NCI-H2196 treated with DMSO at 0.1 percent for 48 hours (cell line): ENCODE measurements around the gene ITGA5.

Experiments used
- DNase-seq: peaks from one replicate; lab custom pipeline; 2025; ENCODE audit not compliant: unreplicated experiment; lab: John Stamatoyannopoulos, UW

ITGA5 gene

GRCh38 chr12:54431911-54432814 is 13.1 kb upstream of the ITGA5 start:
- DNase-seq: no peak

- no peak for DNase-seq
These were observed 11.5 kb upstream of the ITGA5 start for GRCh38 chr12:54430471-54431069.

GRCh38 chr12:54429014-54429471 is 10.0 kb upstream of the ITGA5 start:
- DNase-seq: no peak

GRCh38 chr12:54428050-54429013 is 9.3 kb upstream of the ITGA5 start:
- DNase-seq: no peak

GRCh38 chr12:54427106-54427505 is 8.0 kb upstream of the ITGA5 start:
- no peak for DNase-seq

GRCh38 chr12:54426690-54427089 is 7.6 kb upstream of the ITGA5 start:
- no peak for DNase-seq

- no peak for DNase-seq
These were observed 6.6 kb upstream of the ITGA5 start for GRCh38 chr12:54425702-54426101.

- DNase-seq: no peak
These were observed 5.2 kb upstream of the ITGA5 start for GRCh38 chr12:54424224-54424623.

GRCh38 chr12:54423816-54424150 is 4.7 kb upstream of the ITGA5 start:
- DNase-seq: no peak

GRCh38 chr12:54421879-54422250 is 2.8 kb upstream of the ITGA5 start:
- DNase-seq: no peak

- no peak for DNase-seq
These were observed 2.3 kb upstream of the ITGA5 start for GRCh38 chr12:54421175-54421878.

- no peak for DNase-seq
These were observed 1.7 kb upstream of the ITGA5 start for GRCh38 chr12:54420766-54421144.

GRCh38 chr12:54418441-54419087 is 502 bp downstream of the ITGA5 start:
- no peak for DNase-seq

GRCh38 chr12:54417712-54418440 is 1.2 kb downstream of the ITGA5 start:
- DNase-seq: no peak

- no peak for DNase-seq
These were observed 2.1 kb downstream of the ITGA5 start for GRCh38 chr12:54416687-54417603.

- no peak for DNase-seq
These were observed 3.7 kb downstream of the ITGA5 start for GRCh38 chr12:54415221-54415929.

GRCh38 chr12:54413284-54414190 is 5.5 kb downstream of the ITGA5 start:
- no peak for DNase-seq
